Measurements from ENCODE around the gene ATF5.

- TF ChIP-seq CTCF (IDR thresholded peaks at IDR 0.05; ENCODE audit: insufficient read depth, low read length, poor library complexity, severe bottlenecking) (no peak), EZH2phosphoT487 (conservative IDR thresholded peaks at IDR 0.05; ENCODE audit: low read length) (no peak)
These were observed 3.5 kb upstream of the ATF5 start for GRCh38 chr19:49925486-49925885.

All from SU-DHL-6 (cell line).